Endodermal cell (in vitro differentiated cells): ENCODE results near the gene HRH2. TPM values are rescaled to one million over a fixed set of nuclear protein-coding genes. Genes with fewer than 3 reads are reported as not detected.

ENCODE experiments used
- DNase-seq: peaks from one replicate; pipeline ENCODE4 v3.0.0-alpha.2; 2017
- H3K27ac ChIP-seq: 2 replicates; pipeline ENCODE4 v1.5.1; 2013; ENCODE audit warnings: mild to moderate bottlenecking, low read depth, low read length, moderate library complexity
- H3K27me3 ChIP-seq: 2 replicates; pipeline ENCODE4 v1.6.1; 2013; ENCODE audit warnings: mild to moderate bottlenecking, low read length, moderate library complexity; ENCODE audit not compliant: insufficient read depth, control insufficient read depth, poor library complexity, severe bottlenecking
- H3K36me3 ChIP-seq: 2 replicates; pipeline ENCODE4 v1.7.0; 2013; ENCODE audit warnings: mild to moderate bottlenecking, low read length, moderate library complexity; ENCODE audit not compliant: control insufficient read depth, insufficient read depth
- H3K4me1 ChIP-seq: one replicate; pipeline ENCODE4 v1.7.0; 2013; ENCODE audit warnings: low read length; ENCODE audit not compliant: control insufficient read depth, insufficient read depth
- H3K4me3 ChIP-seq: 2 replicates; pipeline ENCODE4 v1.5.1; 2013; ENCODE audit warnings: mild to moderate bottlenecking, low read length, moderate library complexity
- H3K9ac ChIP-seq: 2 replicates; pipeline ENCODE4 v1.6.1; 2013; ENCODE audit warnings: mild to moderate bottlenecking, low read length, moderate library complexity; ENCODE audit not compliant: poor library complexity, severe bottlenecking; ENCODE audit errors: extremely low read depth
- H3K9me3 ChIP-seq: 2 replicates; pipeline ENCODE4 v1.6.1; 2013; ENCODE audit warnings: mild to moderate bottlenecking, low read length, moderate library complexity; ENCODE audit not compliant: control insufficient read depth
- H3K27ac Mint-ChIP-seq: 2 replicates; pipeline ENCODE4 v1.8.0; 2020; ENCODE audit warnings: mixed read lengths
- H3K27me3 Mint-ChIP-seq: 2 replicates; pipeline ENCODE4 v1.8.0; 2021; ENCODE audit warnings: mild to moderate bottlenecking, mixed read lengths; ENCODE audit not compliant: insufficient read depth
- H3K36me3 Mint-ChIP-seq: 2 replicates; pipeline ENCODE4 v1.8.0; 2020; ENCODE audit warnings: low read depth, mixed read lengths
- H3K4me1 Mint-ChIP-seq: 2 replicates; pipeline ENCODE4 v1.8.0; 2020; ENCODE audit warnings: mixed read lengths
- H3K4me3 Mint-ChIP-seq: 2 replicates; pipeline ENCODE4 v1.8.0; 2020; ENCODE audit warnings: mild to moderate bottlenecking, moderate library complexity, mixed read lengths
- H3K9me3 Mint-ChIP-seq: 2 replicates; pipeline ENCODE4 v1.8.0; 2020; ENCODE audit warnings: mild to moderate bottlenecking, mixed read lengths
- WGBS, 2 experiments: methylation state at CpG; one replicate each; pipeline versions ENCODE4 v1.1.5 to v1.1.7; 2013; ENCODE audit warnings: missing lambda C conversion rate in 2 of 2, mixed read lengths in 1 of 2; ENCODE audit not compliant: insufficient coverage in 1 of 2, insufficient read length in 1 of 2; 5-methylcytosine and 5-hydroxymethylcytosine counted together
- total RNA-seq, 2 donors: library from RNA; stranded (reverse); fragmentation: NEBNext Ultra II Directional in 1 of 2; extraction: Animal tissue kit (Norgen Biotek cat#: 25700) in 1 of 2; gene quantifications; 2 replicates in 1 of 2; 3 replicates in 1 of 2; pipeline ENCODE4 v1.2.1, GENCODE V29; 2021
- TF ChIP-seq, protein P1 (sequence below): fragments of 200-600 bp; sonication (generic); conservative IDR thresholded peaks from 2 replicates; pipeline ENCODE4 v1.5.0; 2021; ENCODE audit warnings: antibody characterized with exemption, mild to moderate bottlenecking

Gene HRH2
- total RNA-seq, 2 donors from 2014 or later = 2.1 to 3.3 TPM

DNA sequence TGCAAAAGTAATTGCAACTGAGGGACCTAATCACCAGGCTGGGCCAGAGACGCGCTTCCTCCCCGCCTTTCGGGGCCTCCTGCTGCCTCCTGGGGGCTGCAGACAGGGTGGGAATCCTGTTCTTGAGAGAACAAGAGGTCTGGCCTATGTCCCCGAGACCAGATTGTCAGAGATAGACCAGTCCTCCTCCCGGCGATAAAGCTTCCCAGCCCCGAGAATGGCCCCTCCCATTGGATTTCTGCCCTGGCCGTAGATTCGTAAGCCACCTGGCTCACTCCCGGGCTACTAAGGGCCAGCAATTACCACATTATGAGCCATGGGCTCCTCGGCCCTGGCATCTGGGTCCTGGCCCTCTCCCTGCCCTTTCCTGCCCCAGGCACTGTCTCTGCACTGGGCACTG, 70.4 kb downstream of the HRH2 start:
- Histone ChIP-seq H3K9me3 (peaks cover 6% of the 10 kb centered on the region), H3K4me3 (no peak overlapping the region), H3K27ac (no peak overlapping the region), H3K27me3 (no peaks in the 10 kb centered on the region), H3K36me3 (no peaks in the 10 kb centered on the region), H3K4me1 (no peaks in the 10 kb centered on the region), H3K9ac (no peak overlapping the region)
- H3K9me3 Mint-ChIP-seq = peaks cover 4% of the 10 kb centered on the region
- TF ChIP-seq, protein P1, sequence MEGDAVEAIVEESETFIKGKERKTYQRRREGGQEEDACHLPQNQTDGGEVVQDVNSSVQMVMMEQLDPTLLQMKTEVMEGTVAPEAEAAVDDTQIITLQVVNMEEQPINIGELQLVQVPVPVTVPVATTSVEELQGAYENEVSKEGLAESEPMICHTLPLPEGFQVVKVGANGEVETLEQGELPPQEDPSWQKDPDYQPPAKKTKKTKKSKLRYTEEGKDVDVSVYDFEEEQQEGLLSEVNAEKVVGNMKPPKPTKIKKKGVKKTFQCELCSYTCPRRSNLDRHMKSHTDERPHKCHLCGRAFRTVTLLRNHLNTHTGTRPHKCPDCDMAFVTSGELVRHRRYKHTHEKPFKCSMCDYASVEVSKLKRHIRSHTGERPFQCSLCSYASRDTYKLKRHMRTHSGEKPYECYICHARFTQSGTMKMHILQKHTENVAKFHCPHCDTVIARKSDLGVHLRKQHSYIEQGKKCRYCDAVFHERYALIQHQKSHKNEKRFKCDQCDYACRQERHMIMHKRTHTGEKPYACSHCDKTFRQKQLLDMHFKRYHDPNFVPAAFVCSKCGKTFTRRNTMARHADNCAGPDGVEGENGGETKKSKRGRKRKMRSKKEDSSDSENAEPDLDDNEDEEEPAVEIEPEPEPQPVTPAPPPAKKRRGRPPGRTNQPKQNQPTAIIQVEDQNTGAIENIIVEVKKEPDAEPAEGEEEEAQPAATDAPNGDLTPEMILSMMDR = no peak
- H3K4me3 Mint-ChIP-seq = no peak overlapping the region
- H3K27me3 Mint-ChIP-seq = peaks cover 12% of the 10 kb centered on the region
- H3K36me3 Mint-ChIP-seq = no peaks in the 10 kb centered on the region
- peaks cover 9% of the 10 kb centered on the region for H3K4me1 Mint-ChIP-seq
- DNase-seq = no peak
- H3K27ac Mint-ChIP-seq = no peak overlapping the region
- WGBS, 2 experiments = 89 to 94% methylated on average over 10 to 12 of the region's 12 CpGs

DNA sequence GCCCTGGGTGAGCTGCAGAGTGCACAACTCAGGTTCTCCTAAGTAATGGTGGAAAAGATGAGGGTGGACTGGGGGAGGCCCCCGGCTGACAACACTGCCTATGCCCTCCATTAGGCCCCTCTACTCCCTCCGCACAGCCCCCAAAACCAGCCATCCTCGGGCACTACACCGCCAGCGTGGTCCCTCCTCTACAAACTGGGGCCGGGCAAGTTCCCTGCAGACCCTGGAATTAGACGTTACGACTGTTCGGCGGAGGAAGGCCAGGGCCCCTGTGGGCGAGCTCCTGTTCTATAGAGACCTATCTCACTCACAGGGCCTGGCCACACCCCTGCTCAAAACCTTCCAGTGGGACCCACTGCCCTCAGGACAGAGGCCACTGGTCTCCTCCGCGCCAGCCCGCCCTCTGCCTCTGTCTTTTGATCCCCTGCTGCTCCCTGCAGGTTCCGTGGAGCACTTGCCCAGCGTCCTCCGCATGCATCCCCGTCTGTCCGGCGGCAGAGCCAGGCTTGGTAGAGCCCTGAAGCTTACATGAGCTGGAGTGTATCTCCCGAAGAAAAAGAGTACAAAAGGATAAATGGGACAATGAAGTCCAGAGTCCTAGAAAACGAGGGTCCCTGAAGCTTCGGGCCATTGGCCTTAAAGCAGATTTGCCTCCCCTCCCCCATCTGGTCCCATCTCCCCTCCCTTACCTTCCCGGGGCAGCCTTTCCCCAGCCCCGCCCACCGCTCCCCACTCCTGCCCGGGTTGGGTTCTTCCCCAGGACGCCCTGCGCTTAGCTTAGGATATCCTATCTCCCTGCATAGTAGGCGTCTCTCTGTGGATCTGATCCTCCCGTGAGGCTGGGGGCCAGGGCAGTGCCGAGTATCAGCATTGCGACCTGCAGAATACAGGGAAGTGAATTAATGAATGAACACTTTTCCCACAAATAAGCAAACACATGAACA, 71.3 kb downstream of the HRH2 start:
- peak overlapping the region; percentile 45 for H3K4me3 Mint-ChIP-seq
- peak; percentile 78 for DNase-seq
- H3K9ac ChIP-seq = no peak overlapping the region
- no peaks in the 10 kb centered on the region for H3K4me1 ChIP-seq
- peaks cover 12% of the 10 kb centered on the region for H3K27me3 Mint-ChIP-seq
- H3K27ac Mint-ChIP-seq = no peak overlapping the region
- H3K27ac ChIP-seq = no peak overlapping the region
- 33 to 38% methylated on average over 15 to 33 of the region's 33 CpGs for WGBS, 2 experiments
- H3K36me3 Mint-ChIP-seq = no peaks in the 10 kb centered on the region
- H3K9me3 ChIP-seq = peaks cover 6% of the 10 kb centered on the region
- no peaks in the 10 kb centered on the region for H3K27me3 ChIP-seq
- no peaks in the 10 kb centered on the region for H3K36me3 ChIP-seq
- TF ChIP-seq, protein P1 = peak; percentile 65
- H3K4me3 ChIP-seq = peak overlapping the region; percentile 69
- H3K4me1 Mint-ChIP-seq = peaks cover 9% of the 10 kb centered on the region
- H3K9me3 Mint-ChIP-seq = peaks cover 7% of the 10 kb centered on the region

DNA sequence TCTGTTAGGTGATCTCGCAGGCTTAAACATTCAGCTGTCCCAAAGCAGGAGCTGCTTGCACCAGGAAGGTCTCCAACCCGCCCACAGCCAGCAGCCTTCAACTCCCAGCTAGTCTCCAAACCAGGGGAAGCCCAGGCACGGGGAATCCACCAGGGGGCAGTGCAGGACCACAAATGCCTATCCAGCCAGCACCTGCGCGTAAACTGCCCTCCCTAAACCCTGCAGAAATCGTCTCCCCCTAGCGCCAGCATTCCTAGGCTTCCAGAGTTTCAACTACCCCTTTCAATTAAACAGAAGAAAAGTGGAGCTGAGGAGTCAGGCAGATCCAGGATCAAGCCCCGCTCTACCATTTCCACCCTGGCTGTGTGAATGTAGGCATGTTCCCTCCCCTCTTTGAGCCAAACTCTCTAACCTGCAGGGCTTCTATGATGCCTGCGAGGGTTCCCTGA, 72.0 kb downstream of the HRH2 start:
- Histone ChIP-seq H3K27ac (no peak overlapping the region), H3K27me3 (no peaks in the 10 kb centered on the region), H3K4me1 (no peaks in the 10 kb centered on the region), H3K9me3 (peaks cover 6% of the 10 kb centered on the region), H3K4me3 (peak overlapping the region; percentile 69), H3K9ac (no peak overlapping the region), H3K36me3 (no peaks in the 10 kb centered on the region)
- Mint-ChIP-seq H3K4me3 (peak overlapping the region; percentile 45), H3K27ac (no peak overlapping the region), H3K4me1 (peaks cover 9% of the 10 kb centered on the region), H3K36me3 (no peaks in the 10 kb centered on the region), H3K9me3 (peaks cover 7% of the 10 kb centered on the region), H3K27me3 (peaks cover 12% of the 10 kb centered on the region)
- TF ChIP-seq, protein P1 = peak; percentile 99
- peak; percentile 100 for DNase-seq
- 8 to 15% methylated on average over 3 to 9 of the region's 9 CpGs for WGBS, 2 experiments
